ENCODE results near the gene TEDDM1. TPM values are rescaled to one million over a fixed set of nuclear protein-coding genes. Genes with fewer than 3 reads are reported as not detected.
A peak's percentile ranks its signal among the peaks of the same experiment; 100 is the strongest.

Gene TEDDM1
- total and polyA plus RNA-seq, 4 donors = not detected

DNA sequence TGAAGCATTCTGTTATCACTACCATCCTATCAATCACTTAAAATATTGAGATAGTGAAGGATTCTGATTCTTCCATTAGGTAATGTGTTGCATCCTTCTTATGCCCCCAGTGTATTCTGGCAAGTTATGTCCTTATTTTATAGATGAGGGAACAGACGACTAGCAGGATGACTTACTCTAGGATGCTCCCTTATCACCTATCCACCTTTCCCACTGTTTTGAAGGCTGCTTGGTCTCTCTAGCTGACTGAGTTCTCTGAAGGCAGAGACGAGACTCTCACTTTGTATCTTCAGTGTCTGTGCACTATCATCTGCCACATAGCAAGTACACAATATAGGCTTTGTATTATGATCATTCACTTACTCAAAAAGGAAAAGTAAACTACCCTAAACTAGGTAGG is 12.9 kb downstream of the TEDDM1 start:
- H3K9me3 ChIP-seq (ENCODE audit: control insufficient read depth, low read length) = no peaks in the 10 kb centered on the region
- H3K36me3 ChIP-seq (ENCODE audit: control insufficient read depth in 1 of 2, insufficient read depth in 2 of 2, low read length in 1 of 2) = peaks cover 18 to 30% of the 10 kb centered on the region in 2 donors
- intact Hi-C loops (cut with DNase I) = no loop called here
- H3K4me3 ChIP-seq (ENCODE audit: low read length in 2 of 2) = no peak overlapping the region
- DNase-seq (no peak), ATAC-seq (ENCODE audit: low FRiP score) (no peak)
- H3K27ac ChIP-seq (ENCODE audit: low read depth in 1 of 2, low read length in 2 of 2) = no peak overlapping the region
- no peaks in the 10 kb centered on the region for H3K27me3 ChIP-seq (ENCODE audit: control insufficient read depth in 1 of 2, insufficient read depth in 2 of 2, low read length in 1 of 2)
- H3K4me1 ChIP-seq (ENCODE audit: control insufficient read depth in 1 of 2, insufficient read depth in 2 of 2, low read length in 2 of 2) = no peaks in the 10 kb centered on the region
- 91 to 93% methylated on average over 2 of the region's 2 CpGs for WGBS, 2 donors

DNA sequence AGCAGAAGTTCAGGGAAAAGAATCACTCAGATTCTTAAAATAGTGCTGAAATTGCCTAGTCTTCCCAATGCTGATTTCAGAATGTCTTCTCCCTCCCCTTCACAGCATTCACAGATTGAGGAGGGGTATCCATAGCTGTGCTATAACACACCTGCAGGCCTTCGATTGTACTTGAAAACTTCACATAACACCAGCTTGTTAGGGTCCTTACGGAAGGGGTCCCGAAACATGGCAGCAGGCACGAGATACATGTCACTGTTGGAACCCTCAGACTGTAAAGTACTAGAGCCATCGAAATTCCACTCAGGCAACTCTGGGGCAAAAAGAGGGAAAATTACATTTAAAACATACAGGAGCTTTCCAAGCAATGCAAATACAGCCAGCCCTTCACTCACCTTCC is 13.5 kb downstream of the TEDDM1 start:
- ATAC-seq (ENCODE audit: low FRiP score) (no peak), DNase-seq (no peak)
- H3K36me3 ChIP-seq (ENCODE audit: control insufficient read depth in 1 of 2, insufficient read depth in 2 of 2, low read length in 1 of 2) = peaks cover 18 to 32% of the 10 kb centered on the region in 2 donors
- H3K9me3 ChIP-seq (ENCODE audit: control insufficient read depth, low read length) = no peaks in the 10 kb centered on the region
- 90 to 95% methylated on average over 5 of the region's 5 CpGs for WGBS, 2 donors
- no peak overlapping the region for H3K27ac ChIP-seq (ENCODE audit: low read depth in 1 of 2, low read length in 2 of 2)
- H3K4me3 ChIP-seq (ENCODE audit: low read length in 2 of 2) = no peak overlapping the region
- H3K4me1 ChIP-seq (ENCODE audit: control insufficient read depth in 1 of 2, insufficient read depth in 2 of 2, low read length in 2 of 2) = no peaks in the 10 kb centered on the region
- H3K27me3 ChIP-seq (ENCODE audit: control insufficient read depth in 1 of 2, insufficient read depth in 2 of 2, low read length in 1 of 2) = no peaks in the 10 kb centered on the region
- intact Hi-C loops (cut with DNase I) = no loop called here

DNA sequence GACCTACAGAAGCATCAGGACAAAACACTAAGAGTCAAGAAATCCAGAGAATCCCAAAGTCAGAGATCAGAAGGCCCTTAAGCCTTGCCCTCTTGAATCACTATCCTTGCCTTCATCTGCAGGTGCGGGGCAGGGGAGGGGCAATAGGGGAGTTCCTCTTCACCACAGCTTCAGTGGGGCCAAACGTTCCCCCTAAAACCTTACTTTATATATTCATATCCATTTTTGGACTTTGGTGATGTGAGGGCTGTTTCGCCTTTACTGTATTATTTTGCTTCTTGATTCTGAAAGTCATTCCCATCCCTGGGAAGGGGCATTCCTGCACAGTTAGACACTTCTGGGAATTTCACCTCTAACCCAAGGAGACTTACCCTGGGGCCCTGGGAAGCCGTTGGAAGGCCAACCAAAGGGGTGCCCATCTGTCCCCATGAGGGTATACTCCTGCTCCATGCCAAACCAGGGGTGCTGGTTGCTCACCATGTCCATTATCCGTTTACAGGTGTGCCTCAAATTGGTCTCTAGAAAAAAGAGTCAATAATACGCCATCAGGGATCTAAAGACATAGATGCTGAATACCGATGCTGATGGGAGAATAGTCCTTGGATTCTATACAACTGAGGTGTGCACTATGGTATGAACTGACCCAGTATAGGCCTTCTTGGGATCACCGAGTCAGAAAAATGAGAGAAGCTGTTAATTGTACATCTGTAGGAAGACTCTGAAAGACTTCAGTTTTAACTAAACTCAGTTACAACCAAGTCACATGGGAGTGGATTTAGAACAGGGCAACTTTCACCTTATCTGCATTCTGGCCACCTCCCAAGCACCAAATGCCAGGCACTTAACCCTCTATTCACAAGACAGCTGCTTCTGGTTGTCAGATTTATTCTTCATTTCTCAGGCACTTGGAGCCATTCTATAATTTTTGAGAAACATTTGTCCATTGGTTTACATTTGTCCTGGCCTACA is 14.3 kb downstream of the TEDDM1 start:
- H3K4me1 ChIP-seq (ENCODE audit: control insufficient read depth in 1 of 2, insufficient read depth in 2 of 2, low read length in 2 of 2) = no peaks in the 10 kb centered on the region
- ATAC-seq (ENCODE audit: low FRiP score) = no peak
- H3K36me3 ChIP-seq (ENCODE audit: control insufficient read depth in 1 of 2, insufficient read depth in 2 of 2, low read length in 1 of 2) = peaks cover 18 to 32% of the 10 kb centered on the region in 2 donors
- 91 to 92% methylated on average over 8 of the region's 8 CpGs for WGBS, 2 donors
- no peak for DNase-seq
- intact Hi-C loops (cut with DNase I) = no loop called here
- H3K27me3 ChIP-seq (ENCODE audit: control insufficient read depth in 1 of 2, insufficient read depth in 2 of 2, low read length in 1 of 2) = no peaks in the 10 kb centered on the region
- no peak overlapping the region for H3K4me3 ChIP-seq (ENCODE audit: low read length in 2 of 2)
- H3K27ac ChIP-seq (ENCODE audit: low read depth in 1 of 2, low read length in 2 of 2) = no peak overlapping the region
- no peaks in the 10 kb centered on the region for H3K9me3 ChIP-seq (ENCODE audit: control insufficient read depth, low read length)

DNA sequence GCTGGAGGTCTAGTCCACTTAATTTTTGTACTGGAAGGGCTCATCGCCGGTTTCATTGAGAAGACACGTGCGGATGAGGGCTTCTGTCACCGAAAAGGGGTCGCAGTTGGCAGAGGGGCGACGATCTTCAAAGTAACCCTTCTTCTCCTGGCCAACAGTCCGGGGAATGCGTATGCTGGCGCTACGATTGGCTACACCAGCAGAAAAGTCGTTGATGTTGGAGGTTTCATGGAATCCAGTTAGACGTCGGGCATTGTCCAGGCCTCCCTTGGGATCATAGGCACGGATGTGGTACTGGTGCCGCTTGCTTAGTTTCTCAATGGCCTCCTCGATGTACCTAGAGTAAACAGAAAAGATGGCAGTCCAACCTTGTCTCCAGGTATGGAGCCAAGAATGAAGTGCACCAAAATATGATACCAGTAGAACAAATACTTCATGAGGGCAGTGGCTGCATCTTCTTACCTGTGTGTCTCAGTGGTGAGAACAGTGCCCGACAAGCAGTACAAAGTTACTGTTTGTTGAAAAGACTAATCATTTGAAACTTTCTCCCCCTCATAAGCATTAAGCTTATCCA is 16.0 kb downstream of the TEDDM1 start:
- Histone ChIP-seq H3K27me3 (ENCODE audit: control insufficient read depth in 1 of 2, insufficient read depth in 2 of 2, low read length in 1 of 2) (no peaks in the 10 kb centered on the region), H3K27ac (ENCODE audit: low read depth in 1 of 2, low read length in 2 of 2) (no peak overlapping the region), H3K4me1 (ENCODE audit: control insufficient read depth in 1 of 2, insufficient read depth in 2 of 2, low read length in 2 of 2) (no peaks in the 10 kb centered on the region), H3K36me3 (ENCODE audit: control insufficient read depth in 1 of 2, insufficient read depth in 2 of 2, low read length in 1 of 2) (peaks cover 18 to 32% of the 10 kb centered on the region in 2 donors), H3K4me3 (ENCODE audit: low read length in 2 of 2) (no peak overlapping the region), H3K9me3 (ENCODE audit: control insufficient read depth, low read length) (no peaks in the 10 kb centered on the region)
- no peak for DNase-seq
- intact Hi-C loops (cut with DNase I) = no loop called here
- WGBS, 2 donors = 93 to 94% methylated on average over 19 of the region's 19 CpGs
- ATAC-seq (ENCODE audit: low FRiP score) = no peak

DNA sequence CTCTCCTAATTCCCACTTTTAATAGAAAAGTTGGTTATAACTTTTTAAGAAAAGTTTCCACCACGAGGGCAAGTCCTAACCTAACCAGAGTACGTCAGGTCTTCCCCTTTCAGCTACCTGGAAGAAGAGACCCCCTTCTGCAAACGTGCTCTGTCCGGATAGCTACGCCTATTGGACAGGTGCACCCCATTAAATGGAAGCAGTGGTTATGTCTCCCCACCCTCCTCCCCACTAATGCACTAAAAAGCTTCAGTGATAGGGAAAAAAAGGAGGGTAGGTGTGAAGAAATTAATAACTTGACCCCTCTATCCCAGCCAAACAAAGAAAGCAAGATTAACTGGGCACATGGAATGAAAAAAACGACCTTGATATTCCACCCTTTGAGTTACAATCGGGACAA is 16.5 kb downstream of the TEDDM1 start:
- no peak overlapping the region for H3K27ac ChIP-seq (ENCODE audit: low read depth in 1 of 2, low read length in 2 of 2)
- H3K4me3 ChIP-seq (ENCODE audit: low read length in 2 of 2) = no peak overlapping the region
- ATAC-seq (ENCODE audit: low FRiP score) = no peak
- H3K4me1 ChIP-seq (ENCODE audit: control insufficient read depth in 1 of 2, insufficient read depth in 2 of 2, low read length in 2 of 2) = no peaks in the 10 kb centered on the region
- DNase-seq = no peak
- peaks cover 18 to 32% of the 10 kb centered on the region in 2 donors for H3K36me3 ChIP-seq (ENCODE audit: control insufficient read depth in 1 of 2, insufficient read depth in 2 of 2, low read length in 1 of 2)
- no peaks in the 10 kb centered on the region for H3K27me3 ChIP-seq (ENCODE audit: control insufficient read depth in 1 of 2, insufficient read depth in 2 of 2, low read length in 1 of 2)
- 88 to 89% methylated on average over 7 of the region's 7 CpGs for WGBS, 2 donors
- intact Hi-C loops (cut with DNase I) = no loop called here
- no peaks in the 10 kb centered on the region for H3K9me3 ChIP-seq (ENCODE audit: control insufficient read depth, low read length)

DNA sequence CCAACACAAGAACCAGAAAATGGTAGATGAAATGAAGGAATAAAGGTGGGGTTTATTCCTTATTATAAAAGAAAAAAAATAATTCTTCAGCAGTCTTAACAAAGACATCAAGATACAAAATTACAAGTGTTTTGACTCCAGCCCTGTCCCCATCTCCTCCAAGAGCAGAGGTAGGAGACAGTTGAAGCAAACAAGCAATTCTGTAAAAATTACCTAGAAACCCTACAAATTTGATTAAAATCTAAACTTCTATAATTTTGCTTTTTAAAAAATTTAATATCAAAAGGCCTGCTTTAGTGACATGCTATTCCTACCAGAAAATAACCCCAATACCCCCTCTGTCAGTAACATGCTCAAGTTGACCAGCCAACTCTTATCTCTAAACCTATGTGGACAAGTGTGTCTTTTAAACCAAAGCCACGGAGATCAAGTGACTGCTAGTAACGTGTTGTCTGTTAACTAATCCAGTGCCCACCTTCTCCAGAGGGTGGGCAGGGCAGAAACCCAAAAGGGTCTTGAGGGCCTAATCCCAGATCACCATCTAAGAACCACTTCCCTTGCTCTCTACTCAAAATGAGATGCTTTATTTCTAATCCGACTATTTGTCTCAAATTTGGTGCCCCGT is 17.3 kb downstream of the TEDDM1 start:
- intact Hi-C loops (cut with DNase I) = no loop called here
- H3K36me3 ChIP-seq (ENCODE audit: control insufficient read depth in 1 of 2, insufficient read depth in 2 of 2, low read length in 1 of 2) = peaks cover 18 to 30% of the 10 kb centered on the region in 2 donors
- ATAC-seq (ENCODE audit: low FRiP score) (no peak), DNase-seq (no peak)
- no peak overlapping the region for H3K27ac ChIP-seq (ENCODE audit: low read depth in 1 of 2, low read length in 2 of 2)
- no peaks in the 10 kb centered on the region for H3K9me3 ChIP-seq (ENCODE audit: control insufficient read depth, low read length)
- WGBS, 2 donors = 76 to 81% methylated on average over 4 of the region's 4 CpGs
- H3K4me3 ChIP-seq (ENCODE audit: low read length in 2 of 2) = no peak overlapping the region
- no peaks in the 10 kb centered on the region for H3K27me3 ChIP-seq (ENCODE audit: control insufficient read depth in 1 of 2, insufficient read depth in 2 of 2, low read length in 1 of 2)
- no peaks in the 10 kb centered on the region for H3K4me1 ChIP-seq (ENCODE audit: control insufficient read depth in 1 of 2, insufficient read depth in 2 of 2, low read length in 2 of 2)

DNA sequence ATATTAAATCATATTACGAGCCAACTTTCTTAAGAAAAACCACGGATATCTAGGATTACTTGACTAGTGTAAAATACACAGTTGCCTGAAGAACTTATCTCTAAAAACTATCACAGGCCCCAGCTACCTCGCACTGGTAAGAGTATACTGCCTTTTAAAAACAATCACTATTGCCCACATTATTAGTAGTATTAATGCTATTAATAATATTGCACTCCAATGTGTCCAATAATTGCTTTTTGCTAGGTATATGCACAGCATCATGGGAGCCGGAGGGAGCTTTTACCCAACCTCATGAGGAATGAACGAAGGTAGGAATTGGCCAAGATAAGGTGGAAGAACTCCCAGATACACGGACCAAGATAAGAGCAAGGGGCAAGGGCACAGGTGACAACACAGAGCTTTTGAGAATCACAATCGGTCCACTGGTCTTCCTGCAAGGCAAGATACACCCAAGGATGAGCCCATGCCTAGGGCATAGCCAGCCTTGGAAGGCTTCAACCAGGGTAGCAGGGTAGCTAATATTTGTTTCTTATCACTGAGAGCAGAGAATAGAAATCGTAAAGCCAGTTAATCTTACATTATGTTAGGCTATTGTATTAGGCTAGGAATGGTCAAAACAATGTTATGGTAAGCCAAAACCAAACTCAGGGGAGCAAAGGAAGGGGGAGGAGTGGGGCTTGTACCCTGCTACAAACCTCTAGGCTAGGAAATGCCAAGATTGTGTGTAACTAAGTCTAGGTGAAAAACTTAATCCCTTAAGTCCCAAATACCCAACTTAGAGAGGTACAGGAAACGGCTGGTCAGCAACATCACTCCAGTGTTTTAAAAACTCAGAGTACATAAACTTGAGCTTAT is 18.3 kb downstream of the TEDDM1 start:
- H3K4me1 ChIP-seq (ENCODE audit: control insufficient read depth in 1 of 2, insufficient read depth in 2 of 2, low read length in 2 of 2) = no peaks in the 10 kb centered on the region
- H3K36me3 ChIP-seq (ENCODE audit: control insufficient read depth in 1 of 2, insufficient read depth in 2 of 2, low read length in 1 of 2) = peaks cover 16 to 30% of the 10 kb centered on the region in 2 donors
- H3K27ac ChIP-seq (ENCODE audit: low read depth in 1 of 2, low read length in 2 of 2) = no peak overlapping the region
- ATAC-seq (ENCODE audit: low FRiP score) (peak; percentile 23), DNase-seq (no peak)
- WGBS, 2 donors = 86 to 87% methylated on average over 9 of the region's 9 CpGs
- no peak overlapping the region for H3K4me3 ChIP-seq (ENCODE audit: low read length in 2 of 2)
- intact Hi-C loops (cut with DNase I) = no loop called here
- no peaks in the 10 kb centered on the region for H3K9me3 ChIP-seq (ENCODE audit: control insufficient read depth, low read length)
- no peaks in the 10 kb centered on the region for H3K27me3 ChIP-seq (ENCODE audit: control insufficient read depth in 1 of 2, insufficient read depth in 2 of 2, low read length in 1 of 2)

DNA sequence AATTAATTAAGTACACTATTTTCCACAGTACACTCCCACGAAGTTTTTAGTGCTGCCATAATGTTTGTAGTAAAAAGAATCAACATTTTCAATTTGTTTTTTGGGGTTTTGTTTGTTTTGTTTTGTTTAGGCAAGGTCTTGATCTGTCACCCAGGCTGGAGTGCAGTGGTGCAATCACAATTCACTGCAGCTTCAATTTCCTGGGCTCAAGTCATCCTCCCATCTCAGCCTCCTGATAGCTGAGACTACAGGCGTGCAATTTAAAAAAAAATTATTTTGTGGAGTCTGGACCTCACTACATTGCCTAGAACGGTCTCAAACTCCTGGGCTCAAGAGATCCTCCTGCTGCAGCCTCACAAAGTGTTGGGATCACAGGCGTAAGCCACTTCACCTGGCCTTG is 20.3 kb downstream of the TEDDM1 start:
- Histone ChIP-seq H3K4me1 (ENCODE audit: control insufficient read depth in 1 of 2, insufficient read depth in 2 of 2, low read length in 2 of 2) (no peaks in the 10 kb centered on the region), H3K9me3 (ENCODE audit: control insufficient read depth, low read length) (no peaks in the 10 kb centered on the region), H3K4me3 (ENCODE audit: low read length in 2 of 2) (no peak overlapping the region), H3K27me3 (ENCODE audit: control insufficient read depth in 1 of 2, insufficient read depth in 2 of 2, low read length in 1 of 2) (no peaks in the 10 kb centered on the region), H3K36me3 (ENCODE audit: control insufficient read depth in 1 of 2, insufficient read depth in 2 of 2, low read length in 1 of 2) (peaks cover 6 to 17% of the 10 kb centered on the region in 2 donors), H3K27ac (ENCODE audit: low read depth in 1 of 2, low read length in 2 of 2) (no peak overlapping the region)
- 86 to 87% methylated on average over 4 of the region's 4 CpGs for WGBS, 2 donors
- ATAC-seq (ENCODE audit: low FRiP score) (no peak), DNase-seq (no peak)
- intact Hi-C loops (cut with DNase I) = no loop called here

Data from aorta (tissue), 5 donors.